Upper lobe of left lung (tissue), 4 donors: ENCODE measurements around the gene MAP2.

Source experiments
- EP300 ChIP-seq, 4 donors: sonication (generic); formaldehyde crosslinking; IDR thresholded peaks; one replicate each; pipeline ENCODE4 v1.5.1; 2017; ENCODE audit warnings: antibody characterized with exemption in 4 of 4, control low read depth in 2 of 4
- POLR2A ChIP-seq, 4 donors: fragments of 450-650 bp; IDR thresholded peaks; one replicate each; pipeline ENCODE4 v1.5.1; 2016 to 2017; ENCODE audit warnings: antibody characterized with exemption in 4 of 4, mild to moderate bottlenecking in 2 of 4
- POLR2AphosphoS5 ChIP-seq, 2 donors: sonication (generic); formaldehyde crosslinking; IDR thresholded peaks; one replicate each; pipeline ENCODE4 v1.5.1; 2017; ENCODE audit warnings: antibody characterized with exemption in 2 of 2
- TF ChIP-seq, protein P1 (sequence below), 6 experiments: fragments of 450-650 bp in 4 of 6; fragments of 200-600 bp in 2 of 6; sonication (generic) in 2 of 6; IDR thresholded peaks; one replicate each; pipeline ENCODE4 v1.5.1; 2016 to 2019; ENCODE audit warnings: antibody characterized with exemption in 6 of 6

DNA sequence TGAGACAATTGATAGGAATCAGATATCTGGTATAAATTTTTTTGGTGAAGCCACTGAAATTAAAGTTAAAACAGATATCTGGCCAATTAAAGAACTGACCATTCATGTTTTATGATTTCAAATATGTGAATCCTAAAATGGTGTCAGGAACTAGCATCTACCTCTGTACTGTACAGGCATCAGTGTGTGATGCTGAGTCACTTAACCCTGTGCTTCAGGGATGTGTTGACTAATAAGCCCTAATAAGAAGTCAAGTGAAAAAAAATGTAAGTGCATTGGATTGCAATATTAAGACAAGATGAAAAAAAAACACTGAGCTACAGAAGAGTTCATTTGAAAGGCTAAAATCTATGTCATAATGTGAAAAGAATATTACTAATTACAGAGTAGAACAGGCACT, 338.7 kb downstream of the MAP2 start:
- TF ChIP-seq POLR2A (IDR thresholded peaks at IDR 0.05) = no peak
- TF ChIP-seq, protein P1, sequence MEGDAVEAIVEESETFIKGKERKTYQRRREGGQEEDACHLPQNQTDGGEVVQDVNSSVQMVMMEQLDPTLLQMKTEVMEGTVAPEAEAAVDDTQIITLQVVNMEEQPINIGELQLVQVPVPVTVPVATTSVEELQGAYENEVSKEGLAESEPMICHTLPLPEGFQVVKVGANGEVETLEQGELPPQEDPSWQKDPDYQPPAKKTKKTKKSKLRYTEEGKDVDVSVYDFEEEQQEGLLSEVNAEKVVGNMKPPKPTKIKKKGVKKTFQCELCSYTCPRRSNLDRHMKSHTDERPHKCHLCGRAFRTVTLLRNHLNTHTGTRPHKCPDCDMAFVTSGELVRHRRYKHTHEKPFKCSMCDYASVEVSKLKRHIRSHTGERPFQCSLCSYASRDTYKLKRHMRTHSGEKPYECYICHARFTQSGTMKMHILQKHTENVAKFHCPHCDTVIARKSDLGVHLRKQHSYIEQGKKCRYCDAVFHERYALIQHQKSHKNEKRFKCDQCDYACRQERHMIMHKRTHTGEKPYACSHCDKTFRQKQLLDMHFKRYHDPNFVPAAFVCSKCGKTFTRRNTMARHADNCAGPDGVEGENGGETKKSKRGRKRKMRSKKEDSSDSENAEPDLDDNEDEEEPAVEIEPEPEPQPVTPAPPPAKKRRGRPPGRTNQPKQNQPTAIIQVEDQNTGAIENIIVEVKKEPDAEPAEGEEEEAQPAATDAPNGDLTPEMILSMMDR (IDR thresholded peaks at IDR 0.05) = no peak
- TF ChIP-seq EP300 (IDR thresholded peaks at IDR 0.05) = no peak
- no peak for TF ChIP-seq POLR2AphosphoS5 (IDR thresholded peaks at IDR 0.05)
